Measurements from ENCODE around the gene CLNK. TPM values are rescaled to one million over a fixed set of nuclear protein-coding genes. Genes with fewer than 3 reads are reported as not detected.

Gene CLNK
- total RNA-seq, 1 experiment from 2014 or later: not detected

DNA sequence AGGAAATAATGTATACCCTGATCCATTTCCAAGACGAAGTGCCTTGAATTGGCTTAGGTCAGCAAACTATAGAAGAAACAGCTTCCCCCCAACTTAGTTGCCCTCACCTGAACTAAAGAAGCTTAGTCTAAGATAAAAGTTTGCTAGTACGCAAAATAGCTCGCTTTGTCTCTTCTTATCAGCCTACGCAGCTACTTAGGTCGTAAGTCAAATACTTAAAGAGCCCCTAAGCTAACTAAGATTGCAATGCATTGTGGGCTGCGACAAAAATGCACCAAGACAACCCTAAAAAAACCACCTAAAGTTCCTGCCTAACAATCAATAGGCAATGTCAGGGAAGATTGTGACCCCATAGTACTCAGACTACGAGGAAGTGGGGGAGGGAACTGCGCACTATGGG is 12.8 kb downstream of the CLNK start:
- in situ Hi-C loops (cut with HindIII; ENCODE audit: low pct_unique_long_range_greater_than_20kb, low sequenced_read_pairs): no loop called here
- DNase-seq (ENCODE audit: low read depth, low spot score): no peak

GRCh38 chr4:10671366-10671765 is 13.2 kb downstream of the CLNK start:
- no peak for DNase-seq (ENCODE audit: low read depth, low spot score)

DNA sequence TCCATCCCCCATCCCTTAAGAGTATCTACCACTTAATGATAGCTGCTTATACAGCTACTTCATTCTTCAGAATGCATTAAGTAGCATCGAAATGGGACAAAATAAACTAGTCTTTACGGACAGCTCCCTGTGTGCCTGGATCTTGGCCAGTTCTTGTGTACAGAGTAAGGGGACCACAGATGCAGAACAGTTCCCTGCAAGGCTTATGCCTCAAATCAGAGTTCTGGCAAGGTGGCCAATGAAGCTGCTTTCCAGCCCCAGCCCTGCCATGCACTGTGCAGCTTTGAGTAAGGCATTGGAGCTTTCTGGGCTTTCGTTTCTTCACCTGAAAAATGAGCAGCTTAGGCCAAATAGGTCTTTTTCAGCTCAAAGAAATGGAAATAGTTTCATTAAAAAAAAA is 14.2 kb downstream of the CLNK start:
- in situ Hi-C loops (cut with HindIII; ENCODE audit: low pct_unique_long_range_greater_than_20kb, low sequenced_read_pairs): no loop called here
- DNase-seq (ENCODE audit: low read depth, low spot score): no peak

More at GRCh38 chr4:10671366-10671765, 13.2 kb downstream of the CLNK start:
- in situ Hi-C loops (cut with HindIII; ENCODE audit: low pct_unique_long_range_greater_than_20kb, low sequenced_read_pairs): no loop called here

- DNase-seq (ENCODE audit: low read depth, low spot score): no peak
- in situ Hi-C loops (cut with HindIII; ENCODE audit: low pct_unique_long_range_greater_than_20kb, low sequenced_read_pairs): no loop called here
Observed at GRCh38 chr4:10667701-10668326, 16.8 kb downstream of the CLNK start.

DNA sequence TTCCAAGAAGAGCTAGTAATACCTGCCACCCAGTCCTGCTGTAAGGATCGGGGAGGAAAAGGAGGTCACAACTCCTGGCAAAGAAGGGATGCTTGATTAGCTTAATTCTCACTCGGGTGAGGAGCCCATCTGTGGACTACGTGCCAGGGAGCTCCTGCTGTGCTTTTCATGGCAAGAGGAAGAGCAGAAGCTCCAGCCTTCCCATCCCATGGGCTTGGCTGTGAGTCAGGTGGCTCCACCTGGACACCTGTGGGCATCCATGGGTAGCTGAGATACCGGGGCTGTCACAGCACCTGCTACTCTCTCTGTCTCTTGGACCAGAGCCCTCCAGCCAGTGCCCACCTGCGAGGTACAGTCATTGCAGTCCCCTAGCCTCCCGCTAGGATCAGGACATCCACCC is 18.0 kb downstream of the CLNK start:
- in situ Hi-C loops (cut with HindIII; ENCODE audit: low pct_unique_long_range_greater_than_20kb, low sequenced_read_pairs): no loop called here
- peak; percentile 4 for DNase-seq (ENCODE audit: low read depth, low spot score)

DNA sequence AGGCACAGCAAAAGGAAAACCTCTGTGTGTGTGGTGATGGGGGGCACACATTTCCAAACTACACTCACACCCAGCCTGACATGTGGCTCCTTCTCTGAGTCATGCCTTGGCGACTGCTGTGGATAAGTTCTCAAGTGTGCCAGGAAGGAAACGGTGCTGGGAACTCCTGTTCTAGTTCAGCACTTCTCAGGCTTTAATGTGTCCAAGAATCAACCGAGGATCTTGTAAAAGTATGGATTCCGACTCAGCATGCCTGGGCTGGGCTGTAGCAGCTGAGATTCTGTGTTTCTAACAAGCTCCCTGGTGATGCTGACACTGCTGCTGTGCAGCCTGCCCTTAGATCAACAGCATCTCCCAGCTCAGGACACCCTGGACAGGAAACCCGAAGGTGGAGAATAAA is 20.2 kb downstream of the CLNK start:
- no peak for DNase-seq (ENCODE audit: low read depth, low spot score)

DNA sequence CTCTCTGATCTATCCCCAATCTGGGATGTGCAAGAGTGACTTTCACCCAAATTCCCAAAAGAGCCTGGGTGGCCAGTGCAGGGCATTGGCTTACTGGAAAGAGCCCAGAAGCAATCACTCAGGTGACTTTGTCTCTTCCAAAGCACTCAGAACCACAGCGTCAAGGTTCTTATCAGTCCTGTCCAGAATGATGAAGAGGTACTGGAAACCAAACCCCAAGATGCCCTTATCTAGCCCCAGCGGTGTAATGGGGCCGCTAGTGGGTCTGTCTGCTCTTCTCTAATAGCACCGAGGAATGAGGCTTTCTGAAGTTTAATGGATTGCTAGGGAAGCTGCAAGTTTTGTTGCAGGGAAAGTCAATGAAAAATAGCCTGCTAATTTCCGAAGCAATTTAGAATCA is 21.6 kb downstream of the CLNK start:
- DNase-seq (ENCODE audit: low read depth, low spot score): no peak
- in situ Hi-C loops (cut with HindIII; ENCODE audit: low pct_unique_long_range_greater_than_20kb, low sequenced_read_pairs): no loop called here

More for the DNA sequence above, 20.2 kb downstream of the CLNK start:
- in situ Hi-C loops (cut with HindIII; ENCODE audit: low pct_unique_long_range_greater_than_20kb, low sequenced_read_pairs): no loop called here

GRCh38 chr4:10661047-10661446 is 23.5 kb downstream of the CLNK start:
- in situ Hi-C loops (cut with HindIII; ENCODE audit: low pct_unique_long_range_greater_than_20kb, low sequenced_read_pairs): no loop called here
- DNase-seq (ENCODE audit: low read depth, low spot score): no peak

- in situ Hi-C loops (cut with HindIII; ENCODE audit: low pct_unique_long_range_greater_than_20kb, low sequenced_read_pairs): no loop called here
- DNase-seq (ENCODE audit: low read depth, low spot score): no peak
Observed at GRCh38 chr4:10659251-10659650, 25.3 kb downstream of the CLNK start.

DNA sequence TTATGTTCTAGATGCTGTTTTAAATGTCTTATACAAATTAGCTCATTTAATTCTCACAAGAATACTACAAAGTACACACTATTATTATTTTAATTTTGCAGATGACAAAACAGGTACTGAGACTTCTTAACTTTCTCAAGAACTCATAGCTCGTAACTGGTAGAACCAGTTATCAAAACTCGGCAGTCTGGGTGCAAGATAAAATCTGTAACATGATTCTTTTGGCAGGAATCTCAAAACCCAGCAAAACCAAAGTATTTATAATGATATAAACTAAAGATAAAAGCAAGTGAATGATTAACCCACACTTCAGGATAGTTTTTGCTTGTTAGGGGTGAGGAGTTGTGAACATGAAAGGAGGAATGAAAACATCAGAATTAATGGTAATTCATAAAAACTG is 27.6 kb downstream of the CLNK start:
- in situ Hi-C loops (cut with HindIII; ENCODE audit: low pct_unique_long_range_greater_than_20kb, low sequenced_read_pairs): no loop called here
- DNase-seq (ENCODE audit: low read depth, low spot score): no peak

GRCh38 chr4:10656420-10656819 is 28.1 kb downstream of the CLNK start:
- no peak for DNase-seq (ENCODE audit: low read depth, low spot score)
- in situ Hi-C loops (cut with HindIII; ENCODE audit: low pct_unique_long_range_greater_than_20kb, low sequenced_read_pairs): no loop called here

- in situ Hi-C loops (cut with HindIII; ENCODE audit: low pct_unique_long_range_greater_than_20kb, low sequenced_read_pairs): no loop called here
- DNase-seq (ENCODE audit: low read depth, low spot score): no peak
Observed at GRCh38 chr4:10655968-10656367, 28.6 kb downstream of the CLNK start.

- DNase-seq (ENCODE audit: low read depth, low spot score): no peak
- in situ Hi-C loops (cut with HindIII; ENCODE audit: low pct_unique_long_range_greater_than_20kb, low sequenced_read_pairs): no loop called here
Observed at GRCh38 chr4:10648479-10648878, 36.1 kb downstream of the CLNK start.

- in situ Hi-C loops (cut with HindIII; ENCODE audit: low pct_unique_long_range_greater_than_20kb, low sequenced_read_pairs): no loop called here
- no peak for DNase-seq (ENCODE audit: low read depth, low spot score)
Observed at GRCh38 chr4:10647846-10648245, 36.7 kb downstream of the CLNK start.

GRCh38 chr4:10643600-10644425 is 40.8 kb downstream of the CLNK start:
- peak; percentile 30 for DNase-seq (ENCODE audit: low read depth, low spot score)

GRCh38 chr4:10640561-10641201 is 43.9 kb downstream of the CLNK start:
- in situ Hi-C loops (cut with HindIII; ENCODE audit: low pct_unique_long_range_greater_than_20kb, low sequenced_read_pairs): no loop called here
- DNase-seq (ENCODE audit: low read depth, low spot score): no peak

More at GRCh38 chr4:10643600-10644425, 40.8 kb downstream of the CLNK start:
- in situ Hi-C loops (cut with HindIII; ENCODE audit: low pct_unique_long_range_greater_than_20kb, low sequenced_read_pairs): no loop called here

GRCh38 chr4:10639664-10640063 is 44.9 kb downstream of the CLNK start:
- in situ Hi-C loops (cut with HindIII; ENCODE audit: low pct_unique_long_range_greater_than_20kb, low sequenced_read_pairs): no loop called here
- DNase-seq (ENCODE audit: low read depth, low spot score): no peak

- in situ Hi-C loops (cut with HindIII; ENCODE audit: low pct_unique_long_range_greater_than_20kb, low sequenced_read_pairs): no loop called here
Observed at GRCh38 chr4:10639100-10639499, 45.5 kb downstream of the CLNK start.

DNA sequence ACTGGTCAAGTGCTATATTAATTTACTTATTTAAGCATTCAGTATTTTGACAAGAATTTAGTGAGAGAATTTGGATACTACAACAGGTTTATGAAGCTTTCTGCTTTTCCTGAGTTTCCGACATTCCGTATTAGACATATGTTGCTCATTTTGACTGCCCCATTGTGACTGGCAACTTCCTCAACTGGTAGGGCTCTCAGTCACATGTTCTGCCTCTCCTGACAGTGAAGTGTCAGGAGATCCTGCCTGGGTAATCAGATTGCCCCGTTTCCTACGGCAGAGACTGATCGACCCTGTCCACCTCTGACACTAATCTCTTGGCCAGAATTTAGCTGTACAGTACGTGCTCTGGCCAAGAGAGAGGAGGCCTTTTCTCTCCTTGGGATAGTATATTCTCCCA is 49.5 kb downstream of the CLNK start:
- in situ Hi-C loops (cut with HindIII; ENCODE audit: low pct_unique_long_range_greater_than_20kb, low sequenced_read_pairs): no loop called here
- peak; percentile 32 for DNase-seq (ENCODE audit: low read depth, low spot score)

More at GRCh38 chr4:10639100-10639499, 45.5 kb downstream of the CLNK start:
- no peak for DNase-seq (ENCODE audit: low read depth, low spot score)
